ENCODE data around the gene SFXN4. TPM values are rescaled to one million over a fixed set of nuclear protein-coding genes. Genes with fewer than 3 reads are reported as not detected.
"Not testable (repeated sequence)": the region's sequence is repeated elsewhere in the genome, so short reads cannot be mapped to it uniquely, and the experiment has no call there.

The SFXN4 gene
- total RNA-seq, 1 donor from 2014 or later, result 14.6 TPM

- ATAC-seq, result peak; percentile 97
These were observed 61.4 kb downstream of the SFXN4 start, which contains the start of gene DENND10 for GRCh38 chr10:119103903-119104653. TSS of gene DENND10 (plus strand) at chr10:119104113. CDS start at chr10:119104143, 30 bp downstream.

GRCh38 chr10:119103241-119103902, 62.1 kb downstream of the SFXN4 start:
- intact Hi-C loops (cut with DNase I), result no loop called here
- ATAC-seq (no peak), DNase-seq (no peak)
- Histone ChIP-seq H3K4me3 (no peak overlapping the region), H3K36me3 (peaks cover 7% of the 10 kb centered on the region), H3K27me3 (ENCODE audit: low read depth) (no peaks in the 10 kb centered on the region), H3K4me1 (peaks cover 8% of the 10 kb centered on the region), H3K9me3 (no peaks in the 10 kb centered on the region), H3K27ac (no peak overlapping the region)
- TF ChIP-seq CTCF (IDR thresholded peaks at IDR 0.05), result no peak

More at GRCh38 chr10:119103903-119104653, 61.4 kb downstream of the SFXN4 start, which contains the start of gene DENND10:
- Histone ChIP-seq H3K4me1 (peaks cover 8% of the 10 kb centered on the region), H3K36me3 (peaks cover 14% of the 10 kb centered on the region), H3K27me3 (ENCODE audit: low read depth) (no peaks in the 10 kb centered on the region), H3K9me3 (no peaks in the 10 kb centered on the region), H3K4me3 (peak within 1 kb of the TSS; percentile 75), H3K27ac (peak within 1 kb of the TSS; percentile 67)
- DNase-seq, result peak; percentile 87
- TF ChIP-seq CTCF (IDR thresholded peaks at IDR 0.05), result peak; percentile 7
- intact Hi-C loops (cut with DNase I), result no loop called here

GRCh38 chr10:119101366-119102098, 64.0 kb downstream of the SFXN4 start:
- DNase-seq (no peak), ATAC-seq (no peak)
- no peaks in the 10 kb centered on the region for H3K36me3 ChIP-seq
- H3K4me1 ChIP-seq, result peaks cover 8% of the 10 kb centered on the region
- H3K9me3 ChIP-seq, result no peaks in the 10 kb centered on the region
- intact Hi-C loops (cut with DNase I), result no loop called here
- TF ChIP-seq CTCF (IDR thresholded peaks at IDR 0.05), result no peak
- no peak overlapping the region for H3K4me3 ChIP-seq
- H3K27me3 ChIP-seq (ENCODE audit: low read depth), result no peaks in the 10 kb centered on the region
- H3K27ac ChIP-seq, result no peak overlapping the region

GRCh38 chr10:119100434-119101238, 64.9 kb downstream of the SFXN4 start:
- no peak for TF ChIP-seq CTCF (IDR thresholded peaks at IDR 0.05)
- Histone ChIP-seq H3K36me3 (no peaks in the 10 kb centered on the region), H3K4me3 (no peak overlapping the region), H3K27me3 (ENCODE audit: low read depth) (no peaks in the 10 kb centered on the region), H3K27ac (peak overlapping the region; percentile 47), H3K9me3 (no peaks in the 10 kb centered on the region), H3K4me1 (peaks cover 8% of the 10 kb centered on the region)
- DNase-seq (no peak), ATAC-seq (no peak)
- intact Hi-C loops (cut with DNase I), result no loop called here

- TF ChIP-seq CTCF (IDR thresholded peaks at IDR 0.05), result no peak
- no peak for DNase-seq
These were observed 66.9 kb downstream of the SFXN4 start for GRCh38 chr10:119098576-119098975.

GRCh38 chr10:119096641-119097415, 68.7 kb downstream of the SFXN4 start:
- intact Hi-C loops (cut with DNase I); H3K4me1 ChIP-seq; H3K4me3 ChIP-seq; H3K36me3 ChIP-seq; DNase-seq; ATAC-seq; H3K27ac ChIP-seq; H3K9me3 ChIP-seq; H3K27me3 ChIP-seq (ENCODE audit: low read depth): not testable (repeated sequence)

More at GRCh38 chr10:119098576-119098975, 66.9 kb downstream of the SFXN4 start:
- Histone ChIP-seq H3K4me3 (no peak overlapping the region), H3K9me3 (no peaks in the 10 kb centered on the region), H3K27ac (no peak overlapping the region), H3K27me3 (ENCODE audit: low read depth) (no peaks in the 10 kb centered on the region), H3K4me1 (no peaks in the 10 kb centered on the region), H3K36me3 (no peaks in the 10 kb centered on the region)
- no peak for ATAC-seq
- intact Hi-C loops (cut with DNase I), result no loop called here

Data from lower lobe of right lung (tissue), 2 donors.